Measurements from ENCODE around the gene CCDC187. TPM values are rescaled to one million over a fixed set of nuclear protein-coding genes. Genes with fewer than 3 reads are reported as not detected.
"Not testable (repeated sequence)": the region's sequence is repeated elsewhere in the genome, so short reads cannot be mapped to it uniquely, and the experiment has no call there.

Gene CCDC187
- polyA plus RNA-seq, 3 donors, result 2.7 to 4.6 (median 3.6) TPM

DNA sequence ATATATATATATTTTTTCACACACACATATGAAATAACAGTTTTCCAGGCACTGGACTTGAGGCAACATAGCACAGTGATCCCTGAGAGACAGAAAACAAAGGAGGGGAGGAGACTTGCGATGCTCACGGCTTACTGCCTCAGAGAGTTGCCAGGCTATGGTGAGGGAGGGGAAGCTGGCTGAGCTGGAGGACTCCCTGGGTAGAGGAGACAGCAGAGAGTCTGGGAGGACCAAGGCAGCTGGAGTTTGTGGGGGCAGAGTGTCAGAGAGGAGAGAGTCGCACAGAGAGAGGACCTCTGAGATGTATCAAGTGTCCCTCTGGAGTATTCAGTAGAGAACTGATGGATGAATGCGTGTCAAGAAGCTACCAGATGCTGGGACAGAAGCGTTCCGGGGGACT is 35.2 kb downstream of the CCDC187 start:
- DNase-seq, result no peak

DNA sequence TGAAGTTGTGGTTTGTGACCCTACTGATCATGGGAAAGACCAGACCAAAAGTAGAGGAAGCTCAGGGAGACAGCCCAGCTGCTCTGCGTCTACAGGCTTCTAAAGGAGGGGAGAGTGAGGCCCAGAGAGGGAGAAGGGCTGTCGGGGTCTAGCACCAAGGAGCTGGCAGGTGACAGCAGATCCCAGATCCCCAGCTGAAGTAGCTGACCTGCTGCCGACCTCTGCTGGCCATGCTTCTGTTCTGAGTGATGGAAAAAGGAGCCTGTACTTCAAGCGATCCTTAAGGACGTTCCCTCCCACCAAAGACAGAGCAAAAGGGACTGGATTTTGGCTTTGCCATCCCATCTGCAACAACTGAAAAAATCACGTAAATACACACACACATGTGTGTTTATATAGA is 35.6 kb downstream of the CCDC187 start:
- no peak for DNase-seq

DNA sequence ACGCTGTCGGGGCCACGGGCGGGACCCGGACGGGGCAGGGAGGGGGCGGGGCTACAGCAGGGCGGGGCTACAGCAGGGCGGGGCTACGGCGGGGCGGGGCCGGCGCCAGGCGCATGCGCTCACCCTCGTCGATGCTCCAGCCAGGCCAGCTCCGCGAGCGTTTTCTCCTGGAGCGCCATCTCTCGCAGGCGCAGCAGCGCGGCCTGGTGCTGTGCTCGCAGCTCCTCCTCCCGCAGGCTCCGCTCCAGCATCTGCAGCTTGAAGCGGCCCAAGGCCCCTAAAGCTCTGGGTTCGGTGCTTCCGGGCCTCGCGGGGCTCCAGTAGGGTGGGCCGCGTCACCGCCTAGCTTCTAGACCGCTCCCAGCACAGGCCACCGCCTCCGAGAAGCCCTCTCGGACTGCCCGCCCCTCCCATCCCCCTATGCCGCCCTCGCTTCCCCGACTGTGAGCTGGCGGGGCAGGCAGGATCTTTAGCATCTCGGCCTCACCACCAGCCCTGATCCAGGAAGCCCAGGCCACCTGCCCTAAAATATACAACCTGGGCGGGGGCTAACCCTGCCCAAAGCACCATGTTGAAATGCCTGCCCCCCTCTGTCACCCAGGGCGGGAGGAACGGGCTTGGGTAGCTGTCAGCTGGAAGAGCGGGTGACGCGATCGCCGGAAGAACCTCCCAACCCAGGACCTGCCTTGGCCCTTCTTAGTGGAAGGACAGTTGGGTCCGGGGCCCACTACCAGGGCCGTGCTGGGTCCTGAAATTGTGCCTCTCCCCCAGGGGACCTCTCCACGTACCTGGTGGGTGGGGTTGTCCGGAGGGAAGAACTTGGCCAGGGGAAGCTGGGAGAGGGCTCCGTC is 36.4 kb downstream of the CCDC187 start:
- peak; percentile 65 for DNase-seq

DNA sequence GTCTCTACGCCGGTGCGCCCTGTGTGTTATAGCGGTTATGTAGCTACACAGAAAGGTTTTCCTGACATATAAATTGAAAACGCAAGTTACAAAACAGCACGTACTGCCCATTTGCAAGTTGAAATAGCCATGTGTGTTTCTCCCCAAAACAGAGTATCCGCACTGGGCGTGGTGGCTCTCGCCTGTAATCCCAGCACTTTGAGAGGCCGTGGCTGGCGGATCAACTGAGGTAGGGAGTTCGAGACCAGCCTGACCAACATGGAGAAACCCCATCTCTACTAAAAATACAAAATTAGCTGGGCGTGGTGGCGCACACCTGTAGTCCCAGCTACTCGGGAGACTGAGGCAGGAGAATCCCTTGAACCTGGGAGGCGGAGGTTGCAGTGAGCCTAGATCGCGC is 37.3 kb downstream of the CCDC187 start:
- DNase-seq, result not testable (repeated sequence)

DNA sequence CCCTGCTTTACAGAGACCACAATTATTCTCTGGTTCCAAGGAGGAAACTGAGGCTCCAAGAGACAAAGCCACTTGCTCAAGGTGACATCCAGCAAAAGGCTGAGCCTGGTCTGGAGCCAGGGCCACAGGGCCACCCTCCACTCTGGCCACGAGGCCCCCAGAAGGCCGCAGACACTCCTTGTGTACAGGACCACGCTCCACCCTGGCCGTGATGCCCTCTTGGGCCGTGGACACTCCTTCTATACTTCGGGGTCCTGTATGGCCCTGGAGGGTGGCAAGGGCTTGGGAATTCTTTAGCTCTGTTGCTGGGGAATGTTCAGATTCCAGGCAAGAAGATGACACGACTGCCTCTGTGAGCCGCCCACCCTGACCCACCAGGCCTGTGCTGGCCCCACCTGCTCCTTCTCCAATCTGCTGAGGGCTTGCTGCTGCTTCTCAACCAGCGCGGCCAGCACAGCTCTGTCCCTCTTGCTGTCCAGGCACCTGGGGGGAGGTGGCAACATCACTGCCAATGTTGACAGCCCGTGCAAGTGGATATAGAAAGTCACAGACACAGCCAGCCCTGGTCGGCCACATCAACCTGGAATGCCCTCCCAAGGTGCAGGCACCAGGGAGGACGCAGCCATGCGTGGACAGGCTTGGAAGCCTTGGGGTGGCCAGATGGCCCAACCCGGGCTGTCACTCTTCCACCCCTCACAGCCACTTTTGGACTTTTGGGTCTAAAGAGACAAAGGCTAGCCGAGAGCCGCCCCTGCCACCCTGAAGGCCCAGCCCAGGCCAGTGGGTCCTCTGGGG is 38.1 kb downstream of the CCDC187 start:
- DNase-seq, result no peak

GRCh38 chr9:136264441-136265405 is 39.2 kb downstream of the CCDC187 start:
- no peak for DNase-seq

DNA sequence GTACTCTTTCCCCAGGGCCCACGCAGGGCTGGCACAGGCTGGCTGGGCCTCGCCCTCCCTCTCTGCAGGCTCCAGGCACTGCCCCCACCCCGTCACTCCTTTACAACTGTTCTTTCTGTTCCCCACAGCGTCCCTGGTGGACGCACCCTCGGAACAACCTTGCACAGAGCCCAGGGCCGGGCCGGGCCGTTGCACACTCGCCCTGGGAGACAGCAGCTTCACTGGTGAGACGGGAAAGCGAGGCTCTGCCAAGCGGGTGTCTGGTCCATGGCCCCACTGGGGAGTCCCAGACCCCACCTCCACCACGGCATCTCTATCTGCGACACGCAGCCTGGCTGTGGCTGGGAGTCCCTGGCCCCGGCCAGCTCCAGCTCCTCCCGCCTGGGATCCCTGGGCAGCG is 39.9 kb downstream of the CCDC187 start:
- DNase-seq, result no peak

DNA sequence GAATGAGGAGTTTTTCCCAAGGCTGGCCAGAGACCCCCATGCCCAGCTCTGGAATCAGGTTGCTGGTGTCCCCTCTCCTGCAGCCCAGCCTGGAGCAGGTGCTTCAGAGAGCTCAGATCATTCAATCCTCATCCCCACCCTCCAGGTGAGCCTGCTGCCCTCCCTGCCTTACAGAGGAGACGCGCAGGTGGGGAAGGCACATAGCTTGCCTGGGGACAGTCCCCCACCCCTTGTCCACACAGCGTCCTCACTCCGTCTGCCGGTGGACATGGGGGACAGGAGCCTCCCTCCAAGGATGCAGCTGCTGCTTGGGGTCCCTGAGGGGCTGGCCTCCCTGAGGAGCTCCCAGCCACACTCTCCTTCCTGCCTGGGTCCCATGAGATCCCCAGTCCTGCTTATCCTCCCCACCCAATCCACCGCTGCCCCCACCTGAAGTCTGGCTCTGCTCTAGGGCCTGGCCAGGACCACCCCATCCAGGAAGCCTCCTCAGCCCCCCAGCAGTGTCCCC is 41.2 kb downstream of the CCDC187 start:
- no peak for DNase-seq

DNA sequence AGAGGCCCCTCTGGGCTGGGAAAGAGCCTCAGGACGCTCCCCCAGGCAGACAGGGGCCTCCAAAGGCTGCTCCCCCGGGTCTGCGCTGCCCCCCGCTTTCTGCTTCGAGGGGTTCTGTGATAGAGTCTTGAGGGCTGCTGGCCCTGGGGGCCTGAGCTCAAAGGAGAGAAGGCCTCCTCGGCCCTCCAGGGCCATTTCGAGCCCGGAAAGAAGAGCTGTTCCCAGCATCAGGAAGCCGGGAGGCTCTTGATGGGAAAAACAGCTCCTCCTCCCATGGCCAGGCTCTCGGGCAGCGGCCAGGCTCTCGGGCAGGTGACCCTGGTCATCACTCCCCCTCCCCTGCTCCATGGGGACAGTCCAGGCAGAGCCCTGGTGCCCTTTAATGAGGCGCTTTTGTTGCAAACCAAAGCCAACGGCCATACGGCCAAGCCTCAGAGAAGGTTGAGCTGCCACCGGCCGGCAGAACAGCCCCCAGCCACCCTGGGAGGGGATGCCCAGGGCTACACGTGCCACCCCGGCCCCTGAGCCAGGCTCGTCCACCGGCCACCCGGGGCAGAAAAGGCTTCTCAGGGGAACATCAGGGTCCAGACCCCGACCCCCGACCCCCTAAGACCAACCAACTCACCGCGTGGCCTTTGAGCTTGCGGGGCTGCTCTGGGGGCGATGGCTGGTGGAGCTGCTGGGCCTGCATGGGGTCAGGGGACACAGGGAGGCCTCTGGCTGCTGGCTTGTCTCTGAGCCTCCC is 42.0 kb downstream of the CCDC187 start:
- DNase-seq, result no peak

DNA sequence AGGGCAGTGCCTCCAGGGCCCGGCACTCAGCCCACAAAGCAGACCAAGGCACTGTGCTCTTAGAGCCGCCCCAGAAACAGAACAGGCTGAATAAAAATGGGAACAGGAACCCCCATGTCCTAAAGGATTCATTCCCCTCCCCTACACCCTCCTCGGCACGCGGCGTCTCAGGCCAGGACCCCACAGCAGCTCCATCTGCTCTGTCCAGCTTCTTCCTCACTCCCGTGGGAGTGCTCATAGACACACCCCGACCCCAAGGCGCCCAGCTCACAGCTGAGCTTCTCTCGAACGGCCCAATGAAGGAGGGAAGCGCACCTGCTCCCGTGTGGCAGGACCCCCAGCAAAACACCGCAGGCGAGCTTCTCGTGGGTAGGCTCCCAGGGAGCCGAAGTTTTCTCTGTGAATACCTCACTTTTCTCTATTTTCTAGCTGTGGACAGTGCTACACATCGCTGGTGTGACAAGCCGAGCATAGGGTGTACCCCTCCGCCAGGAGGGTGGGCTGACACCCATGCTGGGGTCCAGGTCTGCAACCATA is 42.9 kb downstream of the CCDC187 start:
- no peak for DNase-seq

GRCh38 chr9:136260521-136260920 is 43.4 kb downstream of the CCDC187 start:
- DNase-seq, result no peak

DNA sequence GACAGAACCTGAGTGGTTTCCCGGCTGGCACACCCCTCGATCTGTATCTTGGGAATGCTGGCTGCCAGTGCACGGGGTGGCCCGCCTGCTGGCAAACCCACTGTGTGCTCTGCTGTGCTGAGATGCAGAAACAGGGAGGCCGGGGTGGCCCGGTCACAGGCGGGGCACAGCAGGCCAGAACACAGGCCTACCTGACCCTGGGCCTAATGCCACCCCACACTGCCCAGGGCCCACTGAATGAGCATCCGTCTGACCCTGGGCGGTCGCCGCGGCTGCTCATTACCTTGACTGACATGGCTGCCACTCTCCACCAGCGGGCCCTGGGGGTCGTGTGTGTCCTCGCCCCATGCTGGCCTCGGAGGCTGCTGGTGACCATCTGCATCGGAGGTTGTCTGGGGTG is 44.1 kb downstream of the CCDC187 start:
- no peak for DNase-seq

GRCh38 chr9:136259517-136259813 is 44.4 kb downstream of the CCDC187 start:
- no peak for DNase-seq

DNA sequence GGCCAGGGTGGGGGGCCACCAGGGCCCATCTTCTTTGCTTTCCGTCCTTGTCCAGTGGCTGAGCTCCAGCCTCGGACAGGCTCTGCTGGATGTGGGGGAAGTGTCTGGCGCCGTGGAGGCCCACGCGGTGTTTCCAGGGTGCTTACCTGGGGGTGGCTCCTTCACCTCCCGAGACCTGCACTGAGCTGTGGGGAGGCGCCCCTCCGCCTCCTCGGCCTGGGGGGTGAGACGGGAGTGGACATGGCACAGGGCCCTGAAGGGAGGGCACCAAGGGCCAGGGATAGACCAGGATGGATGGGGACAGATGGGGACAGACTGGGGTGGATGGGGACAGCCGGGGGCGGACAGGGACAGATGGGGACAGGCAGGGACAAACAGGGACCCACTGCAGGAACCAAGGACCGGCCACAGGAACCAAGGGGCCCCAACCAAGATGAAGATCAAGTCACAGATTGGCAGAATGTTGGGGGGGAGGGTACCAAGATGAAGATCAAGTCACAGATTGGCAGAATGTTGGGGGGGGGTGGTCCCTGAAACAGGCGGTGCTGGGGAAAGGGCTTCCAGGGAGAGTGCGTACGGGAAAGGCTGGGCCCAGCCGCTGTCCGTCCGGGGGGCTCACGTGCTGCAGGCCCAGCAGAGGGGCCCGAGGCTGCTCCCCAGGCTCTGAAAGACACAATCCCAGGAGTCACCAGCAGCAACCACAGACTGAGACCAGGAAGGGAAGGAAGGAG is 44.9 kb downstream of the CCDC187 start:
- DNase-seq, result no peak

GRCh38 chr9:136258299-136258625 is 45.6 kb downstream of the CCDC187 start:
- DNase-seq, result no peak

- DNase-seq, result no peak
These were observed 46.3 kb downstream of the CCDC187 start for GRCh38 chr9:136257381-136258298.

DNA sequence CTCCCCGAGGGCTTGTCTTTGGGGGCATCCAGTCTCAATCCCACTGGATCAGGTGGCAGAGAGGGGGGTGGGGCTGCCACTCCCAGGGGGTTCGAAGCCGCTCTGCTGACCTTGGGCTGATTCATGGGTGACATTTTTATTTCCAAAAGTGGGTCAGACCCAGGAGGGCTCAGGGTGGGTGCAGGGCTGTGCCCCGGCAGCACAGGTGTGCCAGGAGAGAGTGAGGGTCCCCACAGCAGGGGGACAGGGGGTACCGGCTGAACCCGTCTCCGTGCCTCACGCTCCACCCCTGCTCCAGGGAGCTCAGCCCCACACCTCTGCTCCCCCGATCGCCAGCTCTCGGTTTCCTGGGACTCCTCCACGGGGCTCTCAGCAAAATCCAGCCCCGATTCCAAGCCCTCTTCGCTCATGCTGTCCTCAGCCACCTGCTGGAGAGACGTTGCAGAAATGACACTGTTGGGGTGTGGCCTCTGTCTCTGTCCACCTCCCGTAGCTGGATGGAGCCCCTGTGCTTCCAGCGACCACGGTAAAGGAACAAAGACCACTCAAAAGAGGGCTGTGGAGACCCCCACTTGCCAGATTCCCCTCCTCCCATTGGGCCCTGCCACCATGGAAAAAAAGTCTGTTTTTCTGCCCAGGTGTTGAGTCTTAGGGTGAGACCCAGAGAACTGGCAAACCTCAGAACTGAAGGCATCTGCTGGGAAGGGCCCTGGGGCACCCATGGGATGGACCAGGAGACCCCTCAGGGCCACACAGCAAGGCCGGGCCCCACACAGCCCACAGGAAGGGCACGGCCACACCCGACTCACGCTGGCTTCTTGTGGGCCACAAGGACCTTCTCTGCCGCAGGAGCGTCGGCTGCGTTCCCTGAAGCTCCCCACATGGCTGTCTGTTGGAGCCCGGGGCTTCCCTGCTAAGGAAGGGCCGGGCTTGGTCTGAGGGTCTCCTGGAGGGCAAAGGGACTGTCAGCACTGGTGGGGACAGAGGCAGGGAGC is 47.7 kb downstream of the CCDC187 start:
- DNase-seq, result no peak

GRCh38 chr9:136255166-136255538 is 48.7 kb downstream of the CCDC187 start:
- DNase-seq, result no peak

All from renal pelvis (tissue), 4 donors.